ENCODE data around the gene POFUT1.

- no peak for TF ChIP-seq CTCF (IDR thresholded peaks at IDR 0.05; ENCODE audit: insufficient read depth, low read depth, low read length)
- TF ChIP-seq EZH2 (IDR thresholded peaks at IDR 0.05; ENCODE audit: insufficient read depth, low read length): no peak
These were observed 687 bp upstream of the POFUT1 start for GRCh38 chr20:32206760-32207625.

All from astrocyte (in vitro differentiated cells and primary cell).